Measurements from ENCODE around the gene FJX1. TPM values are rescaled to one million over a fixed set of nuclear protein-coding genes. Genes with fewer than 3 reads are reported as not detected.

FJX1 gene
- total RNA-seq, 4 donors from 2014 or later, result 0.93 to 10.1 (median 5.9) TPM

GRCh38 chr11:35615921-35616900, 2.0 kb upstream of the FJX1 start:
- Histone ChIP-seq H3K27me3 (peaks cover 62% of the 10 kb centered on the region), H3K4me3 (no peak overlapping the region), H3K36me3 (no peaks in the 10 kb centered on the region), H3K9me3 (no peaks in the 10 kb centered on the region), H3K27ac (no peak overlapping the region), H3K4me1 (peaks cover 0 to 31% (median 8%) of the 10 kb centered on the region in 3 donors)
- TF ChIP-seq POLR2A (IDR thresholded peaks at IDR 0.05), result no peak
- TF ChIP-seq, protein P1, sequence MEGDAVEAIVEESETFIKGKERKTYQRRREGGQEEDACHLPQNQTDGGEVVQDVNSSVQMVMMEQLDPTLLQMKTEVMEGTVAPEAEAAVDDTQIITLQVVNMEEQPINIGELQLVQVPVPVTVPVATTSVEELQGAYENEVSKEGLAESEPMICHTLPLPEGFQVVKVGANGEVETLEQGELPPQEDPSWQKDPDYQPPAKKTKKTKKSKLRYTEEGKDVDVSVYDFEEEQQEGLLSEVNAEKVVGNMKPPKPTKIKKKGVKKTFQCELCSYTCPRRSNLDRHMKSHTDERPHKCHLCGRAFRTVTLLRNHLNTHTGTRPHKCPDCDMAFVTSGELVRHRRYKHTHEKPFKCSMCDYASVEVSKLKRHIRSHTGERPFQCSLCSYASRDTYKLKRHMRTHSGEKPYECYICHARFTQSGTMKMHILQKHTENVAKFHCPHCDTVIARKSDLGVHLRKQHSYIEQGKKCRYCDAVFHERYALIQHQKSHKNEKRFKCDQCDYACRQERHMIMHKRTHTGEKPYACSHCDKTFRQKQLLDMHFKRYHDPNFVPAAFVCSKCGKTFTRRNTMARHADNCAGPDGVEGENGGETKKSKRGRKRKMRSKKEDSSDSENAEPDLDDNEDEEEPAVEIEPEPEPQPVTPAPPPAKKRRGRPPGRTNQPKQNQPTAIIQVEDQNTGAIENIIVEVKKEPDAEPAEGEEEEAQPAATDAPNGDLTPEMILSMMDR (IDR thresholded peaks at IDR 0.05), result peak; percentile 71 to 83 (median 75)
- WGBS, 2 donors (ENCODE audit: low coverage in 1 of 2), result 21 to 26% methylated on average over 6 to 8 of the region's 8 CpGs
- ATAC-seq, result no peak

DNA sequence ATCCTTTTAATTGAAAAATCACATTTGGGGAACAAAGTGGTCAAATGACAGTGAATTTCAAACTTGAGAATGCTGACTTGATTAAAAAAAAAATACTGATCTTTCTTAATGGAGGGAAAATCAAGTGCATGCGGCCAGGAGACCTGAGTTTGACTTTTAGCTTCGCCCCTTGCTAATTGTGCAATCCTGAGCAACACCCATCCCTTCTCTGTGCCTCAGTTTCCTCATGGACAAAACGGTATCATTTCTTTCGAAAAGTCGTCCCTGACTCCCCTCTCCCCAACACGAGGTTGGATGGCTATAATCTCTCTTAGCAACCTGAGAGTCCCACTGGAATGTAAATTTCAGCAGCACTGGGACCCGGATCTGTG, 959 bp upstream of the FJX1 start:
- Histone ChIP-seq H3K4me3 (peak overlapping the region in 1 of 2 donors; percentile 68), H3K36me3 (no peaks in the 10 kb centered on the region), H3K27ac (peak overlapping the region in 1 of 4 donors; percentile 83), H3K9me3 (no peaks in the 10 kb centered on the region), H3K27me3 (peaks cover 65% of the 10 kb centered on the region), H3K4me1 (peaks cover 0 to 31% (median 8%) of the 10 kb centered on the region in 3 donors)
- TF ChIP-seq EP300 (IDR thresholded peaks at IDR 0.05), result no peak
- TF ChIP-seq, protein P1 (IDR thresholded peaks at IDR 0.05), result no peak
- no peak for TF ChIP-seq POLR2A (IDR thresholded peaks at IDR 0.05)
- ATAC-seq, result no peak
- 58 to 91% methylated on average over 3 to 7 of the region's 7 CpGs for WGBS, 2 donors (ENCODE audit: low coverage in 1 of 2)

DNA sequence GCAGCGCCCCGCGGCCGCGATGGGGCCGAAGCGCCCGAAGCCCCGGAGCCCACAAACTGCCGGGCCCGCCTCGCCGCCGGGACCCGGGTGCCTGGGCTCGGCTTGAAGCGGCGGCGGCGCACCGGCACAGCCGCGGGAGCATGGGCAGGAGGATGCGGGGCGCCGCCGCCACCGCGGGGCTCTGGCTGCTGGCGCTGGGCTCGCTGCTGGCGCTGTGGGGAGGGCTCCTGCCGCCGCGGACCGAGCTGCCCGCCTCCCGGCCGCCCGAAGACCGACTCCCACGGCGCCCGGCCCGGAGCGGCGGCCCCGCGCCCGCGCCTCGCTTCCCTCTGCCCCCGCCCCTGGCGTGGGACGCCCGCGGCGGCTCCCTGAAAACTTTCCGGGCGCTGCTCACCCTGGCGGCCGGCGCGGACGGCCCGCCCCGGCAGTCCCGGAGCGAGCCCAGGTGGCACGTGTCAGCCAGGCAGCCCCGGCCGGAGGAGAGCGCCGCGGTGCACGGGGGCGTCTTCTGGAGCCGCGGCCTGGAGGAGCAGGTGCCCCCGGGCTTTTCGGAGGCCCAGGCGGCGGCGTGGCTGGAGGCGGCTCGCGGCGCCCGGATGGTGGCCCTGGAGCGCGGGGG, 346 bp downstream of the FJX1 start:
- peak; percentile 35 for ATAC-seq
- Histone ChIP-seq H3K36me3 (no peaks in the 10 kb centered on the region), H3K27ac (peak overlapping the region in 3 of 4 donors; percentile 72 to 83 (median 83))

GRCh38 chr11:35619116-35619854, 1.0 kb downstream of the FJX1 start:
- TF ChIP-seq POLR2A (IDR thresholded peaks at IDR 0.05), result no peak
- Histone ChIP-seq H3K27ac (peak overlapping the region in 2 of 4 donors; percentile 72 to 83), H3K4me3 (peak overlapping the region; percentile 54 to 68), H3K27me3 (peaks cover 63% of the 10 kb centered on the region), H3K9me3 (no peaks in the 10 kb centered on the region), H3K4me1 (peaks cover 0 to 31% (median 8%) of the 10 kb centered on the region in 3 donors), H3K36me3 (no peaks in the 10 kb centered on the region)
- WGBS, 2 donors (ENCODE audit: low coverage in 1 of 2), result no CpG with 5 or more reads among the region's 84 CpGs
- no peak for ATAC-seq

More for the DNA sequence above, 346 bp downstream of the FJX1 start:
- Histone ChIP-seq H3K9me3 (no peaks in the 10 kb centered on the region), H3K4me3 (peak overlapping the region; percentile 54 to 68), H3K27me3 (peaks cover 65% of the 10 kb centered on the region), H3K4me1 (peaks cover 0 to 31% (median 8%) of the 10 kb centered on the region in 3 donors)
- no CpG with 5 or more reads among the region's 91 CpGs for WGBS, 2 donors (ENCODE audit: low coverage in 1 of 2)
- TF ChIP-seq POLR2A (IDR thresholded peaks at IDR 0.05), result no peak
- TF ChIP-seq, protein P1 (IDR thresholded peaks at IDR 0.05), result peak in 3 of 4 experiments; percentile 9 to 27 (median 20)

Measured in gastroesophageal sphincter (tissue), 4 donors.